Cerebellar nuclear complex (tissue), 1 donor: ENCODE results near the gene SLC1A2.

Experiments used
- DNase-seq, 2 experiments: peaks; one replicate each; lab custom pipeline; 2025; lab: John Stamatoyannopoulos, UW

SLC1A2 gene

DNA sequence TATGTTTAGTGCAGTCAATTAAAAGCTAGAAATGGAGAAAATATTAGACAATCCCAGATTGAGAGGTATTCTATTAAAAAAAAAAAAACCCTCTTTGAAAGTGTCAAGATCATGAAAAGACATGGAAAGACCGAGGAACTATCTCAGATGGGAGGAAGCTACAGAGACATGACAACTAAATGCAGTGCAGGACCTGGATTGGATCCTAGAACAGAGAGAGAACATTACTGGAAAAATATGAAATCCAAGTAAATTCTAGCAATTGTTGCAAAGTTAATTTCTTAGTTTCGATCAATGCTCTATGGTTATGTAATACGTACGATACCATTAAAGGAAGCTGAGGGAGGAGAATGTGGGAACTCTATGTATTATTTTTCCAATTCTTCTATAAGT lies 43.2 kb downstream of the SLC1A2 start:
- DNase-seq = no peak

GRCh38 chr11:35375332-35376117 lies 43.8 kb downstream of the SLC1A2 start:
- no peak for DNase-seq

DNA sequence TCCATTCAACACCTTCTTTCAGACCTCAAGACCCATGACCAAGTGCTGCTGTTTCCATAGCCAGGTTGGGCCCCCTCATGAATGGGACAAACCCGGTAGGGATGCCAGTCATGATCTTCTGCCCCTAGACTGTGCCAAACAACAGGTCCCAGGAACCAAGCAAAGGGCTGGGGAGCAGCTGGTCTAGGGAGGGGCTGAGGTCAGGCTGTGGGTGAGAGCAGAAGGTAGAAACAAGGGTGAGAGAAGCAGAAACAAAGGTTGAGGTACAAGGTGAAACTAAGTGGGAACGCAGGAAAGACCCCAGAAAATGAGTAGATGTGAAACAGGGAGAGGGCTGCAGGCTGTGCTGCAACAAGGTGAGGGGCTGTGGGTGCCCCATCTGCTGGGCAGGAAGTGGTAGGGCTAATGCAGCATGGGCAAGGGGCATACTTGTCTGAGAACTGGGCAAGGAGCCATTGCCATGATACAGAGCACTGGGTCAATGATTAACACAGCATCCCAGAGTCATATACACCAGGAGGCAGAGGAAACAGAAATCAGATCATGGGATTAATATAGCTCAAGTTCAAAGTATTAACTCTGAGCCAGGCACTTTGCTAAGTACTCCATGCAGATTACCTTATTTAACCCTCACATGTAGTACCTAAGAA lies 45.9 kb downstream of the SLC1A2 start:
- DNase-seq = no peak

DNA sequence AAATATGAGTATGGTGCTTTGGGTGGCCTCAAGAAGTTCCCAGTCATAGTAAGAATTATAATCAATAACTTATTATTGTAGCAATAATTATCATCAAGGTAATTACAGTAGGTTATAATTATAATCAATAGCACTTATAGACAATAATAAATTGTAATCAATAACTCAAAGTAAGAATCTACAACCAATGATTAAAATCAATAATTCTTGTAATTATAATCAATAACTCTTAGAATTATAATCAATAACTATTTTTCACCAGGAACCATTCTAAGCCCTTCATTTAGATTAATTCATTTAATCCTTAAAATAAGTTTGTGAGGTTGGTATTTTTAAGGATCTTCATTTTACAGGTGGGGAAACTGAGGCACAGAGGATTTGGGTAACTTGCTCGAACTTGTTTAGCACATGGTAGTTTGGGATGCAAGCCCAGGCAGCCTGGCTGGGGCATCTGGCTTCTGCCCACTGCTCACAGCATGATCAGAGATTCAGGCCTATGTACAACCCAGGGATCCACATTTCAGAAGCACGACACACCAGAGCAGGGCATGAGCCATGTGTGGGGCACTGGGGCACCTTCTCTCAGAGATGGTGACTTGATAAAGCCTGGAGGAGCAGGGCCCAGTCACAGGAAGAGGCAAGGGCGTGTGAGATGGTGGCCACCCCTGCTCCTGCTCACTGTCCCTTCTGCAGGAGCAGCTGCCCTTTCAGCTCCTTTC lies 46.6 kb downstream of the SLC1A2 start:
- no peak for DNase-seq

DNA sequence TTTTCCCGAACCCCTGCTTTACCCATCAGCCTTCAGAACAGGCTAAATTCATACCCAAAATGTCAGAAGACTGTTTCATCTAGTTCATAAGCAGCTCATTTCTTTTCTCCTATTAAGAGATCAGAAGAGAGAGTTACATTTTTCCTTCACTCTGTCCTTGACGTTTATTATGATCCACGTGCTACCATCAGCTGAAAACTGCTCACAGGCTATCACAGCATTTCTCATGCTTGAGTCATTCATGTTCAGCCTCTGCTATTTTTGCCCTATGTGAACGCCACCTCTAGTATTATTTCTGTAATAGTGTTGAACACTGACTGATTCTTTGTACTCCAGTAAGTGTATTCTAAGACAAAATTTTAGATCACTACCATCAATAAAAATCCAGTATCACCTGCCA lies 51.9 kb downstream of the SLC1A2 start:
- DNase-seq = no peak

GRCh38 chr11:35366798-35367197 lies 52.6 kb downstream of the SLC1A2 start:
- no peak for DNase-seq

DNA sequence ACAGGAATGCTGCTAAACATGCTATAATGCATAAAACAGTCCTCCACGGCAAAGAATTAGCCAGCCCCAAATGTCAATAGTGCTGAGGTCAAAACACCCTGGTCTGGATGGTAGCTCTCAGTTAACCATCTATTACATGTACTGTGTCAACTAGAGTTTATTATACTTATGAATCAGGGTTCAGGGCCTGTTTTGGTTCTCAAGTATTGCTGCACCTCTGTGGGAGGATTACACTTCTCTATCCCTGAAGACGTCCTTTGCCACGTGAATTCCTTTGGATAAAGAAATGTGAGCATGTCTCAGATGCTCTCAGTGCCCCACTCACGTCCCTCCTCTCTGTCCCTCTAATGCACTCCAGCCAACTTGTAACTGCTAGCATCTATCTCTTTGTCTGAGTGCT lies 53.4 kb downstream of the SLC1A2 start:
- DNase-seq = no peak

GRCh38 chr11:35365395-35365794 lies 54.0 kb downstream of the SLC1A2 start:
- DNase-seq = no peak

DNA sequence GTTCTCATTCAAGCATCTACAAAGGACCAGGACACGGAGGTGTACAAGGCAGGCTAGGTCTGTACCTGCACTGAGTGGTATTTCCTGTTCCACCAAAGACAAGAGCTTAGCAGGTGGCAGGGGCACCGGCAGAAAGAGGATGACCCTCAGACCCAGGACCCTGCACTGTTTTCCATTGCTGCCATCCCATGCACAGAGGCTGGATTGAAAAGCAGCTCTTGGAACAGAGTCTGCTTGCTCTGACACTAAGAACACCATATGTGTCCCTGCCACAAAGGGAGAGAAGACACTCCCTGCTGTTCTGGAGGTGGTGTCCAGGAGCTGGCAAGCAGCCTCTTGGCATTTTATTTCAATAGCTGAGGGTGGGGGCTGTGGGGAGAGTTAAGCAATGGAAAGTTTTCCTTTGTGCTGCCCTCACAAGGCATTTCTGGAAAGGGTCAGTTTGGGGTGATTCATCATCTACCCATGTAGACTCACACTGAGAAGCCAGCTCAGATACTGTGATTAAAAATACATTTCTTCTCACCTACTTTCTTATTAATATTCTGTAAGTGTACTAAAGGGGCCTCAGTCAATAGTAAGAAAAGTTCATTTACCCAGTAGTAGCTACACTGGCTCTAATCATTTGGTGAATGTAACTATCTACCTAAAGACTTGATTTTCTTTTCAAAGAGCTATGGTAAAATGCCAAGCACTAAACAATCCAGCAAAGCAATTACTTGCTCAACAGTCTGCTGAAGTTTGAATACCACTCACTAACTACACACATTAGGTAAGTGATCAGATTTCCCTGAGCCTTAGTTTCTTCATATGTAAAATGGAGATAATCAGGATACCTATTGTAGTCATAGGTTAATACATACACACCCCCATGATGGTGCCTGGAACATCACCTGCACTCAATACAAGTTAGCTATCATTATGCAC lies 55.2 kb downstream of the SLC1A2 start:
- DNase-seq = no peak

DNA sequence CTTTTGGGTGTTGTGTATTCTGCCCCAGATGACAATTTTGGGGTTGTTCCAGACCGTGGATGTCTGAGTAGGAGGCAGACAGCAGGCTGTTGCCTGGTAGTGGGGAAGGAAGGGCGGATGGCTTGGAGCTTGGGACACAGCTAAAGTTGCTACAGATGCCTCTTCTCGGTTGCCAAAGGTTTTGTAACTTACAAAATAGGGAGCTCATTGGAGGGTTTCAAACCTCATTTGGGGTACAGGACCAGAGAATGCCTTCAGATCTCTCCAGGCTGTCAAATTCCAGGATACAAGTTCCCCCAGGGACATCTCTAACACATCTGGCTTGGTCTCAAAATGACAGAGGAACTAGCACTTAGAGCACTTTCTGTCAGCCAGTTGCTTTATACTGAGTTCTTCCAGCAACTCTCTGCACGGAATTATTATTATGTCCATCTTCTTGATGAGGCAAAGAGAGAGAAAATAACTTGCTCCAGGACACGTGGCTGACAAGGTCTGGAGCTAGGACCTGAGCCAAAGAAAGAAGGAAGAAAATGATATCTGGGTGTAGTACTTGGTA lies 56.0 kb downstream of the SLC1A2 start:
- no peak for DNase-seq

DNA sequence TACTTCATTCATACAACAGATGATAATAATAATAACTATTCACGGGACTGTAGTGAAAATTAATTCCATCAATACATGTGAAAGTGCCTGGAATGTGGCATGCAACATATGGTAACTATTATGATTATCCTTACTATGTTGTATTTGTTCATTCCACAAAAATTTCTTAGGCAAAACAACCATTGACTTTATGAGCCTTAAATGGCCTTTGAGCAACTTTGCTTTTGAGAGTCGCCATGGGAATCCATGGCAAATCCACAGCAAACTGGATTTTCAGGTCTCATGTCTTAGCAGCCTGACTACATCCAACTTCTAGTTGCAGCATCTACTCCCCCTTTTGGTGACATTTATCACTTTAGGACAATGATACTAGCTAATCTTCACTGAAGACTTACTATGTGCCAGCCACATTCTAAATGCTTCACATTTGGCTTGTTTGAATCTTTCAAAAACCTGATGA lies 56.8 kb downstream of the SLC1A2 start:
- DNase-seq = no peak

DNA sequence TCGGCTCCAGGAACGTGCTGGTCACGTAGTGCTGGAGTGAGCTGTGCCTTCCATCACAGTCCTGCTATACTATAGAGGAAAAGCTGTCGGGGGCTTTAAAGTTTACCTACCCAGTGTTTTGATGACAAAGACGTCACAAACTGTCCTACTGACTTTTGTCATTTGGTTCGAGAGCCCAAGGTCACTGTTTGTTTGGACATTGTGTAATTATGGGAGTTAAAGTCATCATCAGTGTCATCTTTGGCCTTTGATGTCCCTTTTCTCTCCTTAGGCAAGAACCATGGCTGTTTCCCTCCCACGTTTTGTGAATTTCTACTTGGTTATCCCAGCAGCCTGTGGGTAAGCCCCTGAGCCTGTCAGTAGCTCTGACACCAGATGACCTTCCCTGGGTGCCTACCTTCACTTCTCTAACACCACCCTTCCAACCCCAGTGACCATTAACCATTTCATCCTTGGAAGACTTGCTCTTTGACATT lies 59.3 kb downstream of the SLC1A2 start:
- DNase-seq = no peak

DNA sequence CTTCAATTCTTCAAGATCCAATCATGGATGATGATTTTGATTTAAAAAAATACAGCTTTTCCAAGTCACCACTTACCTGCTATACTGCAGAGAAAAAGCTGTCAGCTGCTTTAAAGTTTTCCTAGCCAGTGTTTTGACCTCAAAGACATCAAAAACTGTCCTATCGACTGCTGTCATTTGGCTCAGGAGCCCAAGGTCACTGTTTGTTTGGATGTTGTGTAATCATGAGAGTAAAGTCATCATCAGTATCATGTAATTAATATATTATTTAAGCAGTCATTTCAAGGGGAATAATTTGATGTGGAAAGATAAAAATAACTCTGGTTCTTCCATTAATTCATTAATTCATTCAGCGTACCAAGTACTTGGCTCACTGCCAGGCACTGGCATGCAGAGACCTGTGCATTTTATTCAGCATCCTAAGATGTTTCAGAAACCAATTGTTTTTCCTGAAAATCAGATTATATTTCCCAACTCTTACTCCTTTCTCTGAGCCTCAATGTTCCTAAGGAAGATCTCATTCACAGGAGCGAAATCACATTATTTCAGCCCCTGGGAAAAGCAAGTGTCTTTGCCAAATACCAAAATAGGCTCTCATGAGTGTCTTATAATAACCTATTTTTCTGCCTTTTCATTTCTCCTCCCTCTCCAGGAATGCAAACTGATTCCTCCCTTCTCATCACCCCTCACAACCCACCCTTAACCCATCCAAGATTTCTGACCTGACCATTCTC lies 59.9 kb downstream of the SLC1A2 start:
- no peak for DNase-seq

- no peak for DNase-seq
These were observed 61.0 kb downstream of the SLC1A2 start for GRCh38 chr11:35358391-35358790.

GRCh38 chr11:35357923-35358322 lies 61.4 kb downstream of the SLC1A2 start:
- DNase-seq = no peak

DNA sequence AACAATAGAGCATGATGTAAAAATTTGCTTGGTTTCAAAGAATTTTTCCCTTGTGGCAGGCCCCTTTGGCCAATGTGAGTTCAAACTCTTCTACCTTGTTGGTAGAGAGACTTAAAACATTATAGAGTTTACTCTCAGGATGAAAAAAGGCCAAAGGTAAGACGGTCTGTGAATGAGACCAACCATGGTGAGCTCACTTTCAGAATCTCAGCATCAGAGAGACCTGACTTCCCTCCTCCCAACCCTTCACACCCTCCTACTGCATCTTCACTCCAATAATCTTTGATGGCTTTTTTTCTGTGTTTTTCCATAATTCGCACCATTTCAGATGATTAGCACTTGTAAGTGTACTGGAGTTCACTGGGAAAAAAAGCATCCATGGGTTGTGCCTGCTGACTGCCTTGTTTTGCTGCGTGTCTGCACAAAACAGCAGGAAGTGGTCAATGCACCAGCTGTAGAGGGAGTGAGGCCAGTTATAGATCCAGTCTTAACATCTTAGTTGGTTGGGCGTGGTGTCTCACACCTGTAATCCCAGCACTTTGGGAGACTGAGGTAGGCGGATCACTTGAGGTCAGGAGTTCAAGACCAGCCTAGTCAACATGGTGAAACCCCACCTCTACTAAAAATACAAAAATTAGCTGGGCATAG lies 64.1 kb downstream of the SLC1A2 start:
- no peak for DNase-seq

GRCh38 chr11:35354644-35355043 lies 64.7 kb downstream of the SLC1A2 start:
- DNase-seq = no peak

DNA sequence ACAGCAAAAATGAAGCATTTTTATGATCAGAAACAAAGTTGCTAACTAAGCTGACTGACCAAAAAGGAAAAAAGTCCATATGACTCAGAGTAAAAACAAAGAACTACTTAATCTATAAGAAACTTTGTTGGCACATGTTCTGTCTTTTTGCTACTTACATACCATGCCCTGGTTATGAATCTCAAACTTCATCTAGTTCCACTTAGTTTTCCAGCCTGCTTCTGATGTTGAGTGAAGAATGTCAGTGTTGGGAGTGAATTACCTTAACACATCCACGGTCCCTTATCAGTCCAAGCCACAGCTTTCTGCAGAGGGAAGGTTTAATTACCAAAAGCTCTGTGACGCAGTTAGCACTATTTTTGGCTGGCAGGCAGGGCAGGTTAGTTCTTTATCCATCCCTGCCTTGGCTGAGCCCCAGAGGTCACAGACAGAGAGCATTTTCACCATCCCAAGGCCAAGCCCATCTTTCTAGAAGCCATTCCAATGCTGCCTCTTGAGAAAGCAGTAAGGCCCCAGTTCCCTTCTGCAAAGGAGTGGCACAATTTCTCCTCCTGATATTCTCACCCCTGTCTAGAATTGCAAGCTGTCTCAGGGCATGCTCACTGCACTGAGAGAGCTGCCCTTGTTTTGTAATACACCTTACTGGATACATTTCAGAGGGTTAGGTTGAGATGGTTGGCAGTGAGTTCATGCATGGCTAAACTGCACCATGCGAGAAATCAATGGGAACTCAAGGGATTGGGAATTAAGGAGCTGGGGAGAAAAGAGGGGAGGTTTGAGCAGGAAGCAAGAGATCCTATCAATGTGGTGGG lies 67.1 kb downstream of the SLC1A2 start:
- DNase-seq = no peak

- DNase-seq = no peak
These were observed 69.5 kb downstream of the SLC1A2 start for GRCh38 chr11:35349897-35350296.
